Osteoblast (primary cell): Measurements from ENCODE around the gene NKAIN1. TPM values are rescaled to one million over a fixed set of nuclear protein-coding genes. Genes with fewer than 3 reads are reported as not detected.

ENCODE experiments used
- DNase-seq: peaks from one replicate; pipeline ENCODE4 v3.0.0; 2011; ENCODE audit warnings: low spot score, mixed read lengths; ENCODE audit not compliant: insufficient read length; ENCODE audit errors: missing footprints
- H2AFZ ChIP-seq: 2 replicates; pipeline ENCODE4 v1.6.0; 2011; ENCODE audit warnings: mild to moderate bottlenecking, low read length
- H3K27ac ChIP-seq: 2 replicates; pipeline ENCODE4 v1.5.1; 2011; ENCODE audit warnings: mild to moderate bottlenecking, low read depth, low read length, moderate library complexity
- H3K27me3 ChIP-seq: 2 replicates; pipeline ENCODE4 v1.6.0; 2012; ENCODE audit warnings: mild to moderate bottlenecking, control low read depth, inconsistent platforms, low read length, moderate library complexity; ENCODE audit not compliant: insufficient read depth
- H3K36me3 ChIP-seq: 2 replicates; pipeline ENCODE4 v1.5.1; 2011; ENCODE audit warnings: mild to moderate bottlenecking, low read length, control low read depth, moderate library complexity; ENCODE audit not compliant: insufficient read depth
- H3K4me1 ChIP-seq: 2 replicates; pipeline ENCODE4 v1.5.1; 2011; ENCODE audit warnings: mild to moderate bottlenecking, low read length, control low read depth, moderate library complexity; ENCODE audit not compliant: insufficient read depth
- H3K4me2 ChIP-seq: 2 replicates; pipeline ENCODE4 v1.6.0; 2011; ENCODE audit warnings: mild to moderate bottlenecking, low read length; ENCODE audit not compliant: insufficient read depth
- H3K4me3 ChIP-seq: fragments of 200-600 bp; sonication (generic); 3 replicates; pipeline ENCODE4 v1.5.1; 2012; ENCODE audit warnings: mild to moderate bottlenecking, low read length, inconsistent platforms; ENCODE audit not compliant: insufficient read depth
- H3K79me2 ChIP-seq: 2 replicates; pipeline ENCODE4 v1.6.0; 2012; ENCODE audit warnings: mild to moderate bottlenecking, low read length, control low read depth, inconsistent platforms; ENCODE audit not compliant: insufficient read depth
- H3K9me3 ChIP-seq: 2 replicates; pipeline ENCODE4 v1.5.1; 2011; ENCODE audit warnings: low read depth, low read length, control low read depth
- H4K20me1 ChIP-seq: 2 replicates; pipeline ENCODE4 v1.6.0; 2012; ENCODE audit warnings: mild to moderate bottlenecking, low read length, control low read depth; ENCODE audit not compliant: insufficient read depth
- total RNA-seq: library from RNA; depleted of rRNA; stranded (reverse); fragments of >200 nt; gene quantifications from 2 replicates; pipeline ENCODE4 v1.2.3, GENCODE V29; 2012
- TF ChIP-seq, protein P1 (sequence below): IDR thresholded peaks from 2 replicates; pipeline ENCODE4 v1.5.1; 2011; ENCODE audit warnings: mild to moderate bottlenecking, low read depth, low read length, moderate library complexity; ENCODE audit errors: extremely low read depth

Gene NKAIN1
- total RNA-seq, 1 donor = not detected

DNA sequence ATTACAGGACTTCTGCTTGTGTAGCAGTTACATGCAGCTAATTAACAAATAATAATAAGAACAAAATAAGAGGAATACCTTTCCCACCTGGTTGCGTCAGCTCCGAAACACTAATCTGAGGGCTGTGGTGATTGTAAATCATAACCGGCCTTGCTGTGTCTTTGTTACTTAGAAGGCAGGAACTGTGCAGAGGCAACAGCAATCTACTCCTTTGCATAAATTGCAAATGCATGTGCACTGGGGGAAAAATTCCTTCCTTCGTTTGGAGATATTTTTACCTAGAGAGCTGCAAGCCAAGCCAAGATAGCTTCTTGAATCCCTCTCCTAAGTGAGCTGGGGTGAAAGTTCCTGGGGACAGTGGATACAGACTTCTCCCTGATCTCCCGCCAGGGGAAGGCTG is 46.0 kb downstream of the NKAIN1 start:
- no peaks in the 10 kb centered on the region for H3K79me2 ChIP-seq
- no peaks in the 10 kb centered on the region for H3K36me3 ChIP-seq
- no peak overlapping the region for H3K4me3 ChIP-seq
- H3K4me1 ChIP-seq = no peaks in the 10 kb centered on the region
- H3K27me3 ChIP-seq = peaks cover 8% of the 10 kb centered on the region
- no peaks in the 10 kb centered on the region for H3K9me3 ChIP-seq
- H3K27ac ChIP-seq = no peak overlapping the region
- DNase-seq = no peak
- no peaks in the 10 kb centered on the region for H4K20me1 ChIP-seq
- TF ChIP-seq, protein P1, sequence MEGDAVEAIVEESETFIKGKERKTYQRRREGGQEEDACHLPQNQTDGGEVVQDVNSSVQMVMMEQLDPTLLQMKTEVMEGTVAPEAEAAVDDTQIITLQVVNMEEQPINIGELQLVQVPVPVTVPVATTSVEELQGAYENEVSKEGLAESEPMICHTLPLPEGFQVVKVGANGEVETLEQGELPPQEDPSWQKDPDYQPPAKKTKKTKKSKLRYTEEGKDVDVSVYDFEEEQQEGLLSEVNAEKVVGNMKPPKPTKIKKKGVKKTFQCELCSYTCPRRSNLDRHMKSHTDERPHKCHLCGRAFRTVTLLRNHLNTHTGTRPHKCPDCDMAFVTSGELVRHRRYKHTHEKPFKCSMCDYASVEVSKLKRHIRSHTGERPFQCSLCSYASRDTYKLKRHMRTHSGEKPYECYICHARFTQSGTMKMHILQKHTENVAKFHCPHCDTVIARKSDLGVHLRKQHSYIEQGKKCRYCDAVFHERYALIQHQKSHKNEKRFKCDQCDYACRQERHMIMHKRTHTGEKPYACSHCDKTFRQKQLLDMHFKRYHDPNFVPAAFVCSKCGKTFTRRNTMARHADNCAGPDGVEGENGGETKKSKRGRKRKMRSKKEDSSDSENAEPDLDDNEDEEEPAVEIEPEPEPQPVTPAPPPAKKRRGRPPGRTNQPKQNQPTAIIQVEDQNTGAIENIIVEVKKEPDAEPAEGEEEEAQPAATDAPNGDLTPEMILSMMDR = no peak
- H3K4me2 ChIP-seq = no peak overlapping the region
- H2AFZ ChIP-seq = no peak overlapping the region

DNA sequence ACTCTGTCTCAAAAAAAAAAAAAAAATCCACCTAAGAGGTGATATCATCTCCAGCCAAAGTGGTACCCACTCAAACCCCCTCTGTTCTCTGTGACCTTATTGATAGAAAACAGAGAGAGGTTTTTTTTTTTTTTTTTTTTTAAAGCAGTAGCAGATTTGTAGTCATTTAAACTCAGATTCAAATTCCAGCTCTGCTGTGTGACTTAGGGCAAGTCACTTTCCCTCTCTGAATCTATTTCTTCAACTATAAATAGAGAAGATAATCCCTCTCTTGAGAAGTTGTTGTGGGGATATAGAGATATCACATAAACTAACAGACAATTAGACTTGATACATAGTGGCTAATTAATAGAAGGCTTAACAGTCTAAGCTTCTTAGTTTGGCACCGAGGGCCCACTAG is 48.4 kb downstream of the NKAIN1 start:
- H3K27ac ChIP-seq = no peak overlapping the region
- no peaks in the 10 kb centered on the region for H3K9me3 ChIP-seq
- no peak overlapping the region for H2AFZ ChIP-seq
- TF ChIP-seq, protein P1 = no peak
- H3K4me2 ChIP-seq = no peak overlapping the region
- no peak overlapping the region for H3K4me3 ChIP-seq
- peaks cover 31% of the 10 kb centered on the region for H3K27me3 ChIP-seq
- H4K20me1 ChIP-seq = no peaks in the 10 kb centered on the region
- DNase-seq = peak; percentile 44
- H3K79me2 ChIP-seq = no peaks in the 10 kb centered on the region
- no peaks in the 10 kb centered on the region for H3K36me3 ChIP-seq
- no peaks in the 10 kb centered on the region for H3K4me1 ChIP-seq

DNA sequence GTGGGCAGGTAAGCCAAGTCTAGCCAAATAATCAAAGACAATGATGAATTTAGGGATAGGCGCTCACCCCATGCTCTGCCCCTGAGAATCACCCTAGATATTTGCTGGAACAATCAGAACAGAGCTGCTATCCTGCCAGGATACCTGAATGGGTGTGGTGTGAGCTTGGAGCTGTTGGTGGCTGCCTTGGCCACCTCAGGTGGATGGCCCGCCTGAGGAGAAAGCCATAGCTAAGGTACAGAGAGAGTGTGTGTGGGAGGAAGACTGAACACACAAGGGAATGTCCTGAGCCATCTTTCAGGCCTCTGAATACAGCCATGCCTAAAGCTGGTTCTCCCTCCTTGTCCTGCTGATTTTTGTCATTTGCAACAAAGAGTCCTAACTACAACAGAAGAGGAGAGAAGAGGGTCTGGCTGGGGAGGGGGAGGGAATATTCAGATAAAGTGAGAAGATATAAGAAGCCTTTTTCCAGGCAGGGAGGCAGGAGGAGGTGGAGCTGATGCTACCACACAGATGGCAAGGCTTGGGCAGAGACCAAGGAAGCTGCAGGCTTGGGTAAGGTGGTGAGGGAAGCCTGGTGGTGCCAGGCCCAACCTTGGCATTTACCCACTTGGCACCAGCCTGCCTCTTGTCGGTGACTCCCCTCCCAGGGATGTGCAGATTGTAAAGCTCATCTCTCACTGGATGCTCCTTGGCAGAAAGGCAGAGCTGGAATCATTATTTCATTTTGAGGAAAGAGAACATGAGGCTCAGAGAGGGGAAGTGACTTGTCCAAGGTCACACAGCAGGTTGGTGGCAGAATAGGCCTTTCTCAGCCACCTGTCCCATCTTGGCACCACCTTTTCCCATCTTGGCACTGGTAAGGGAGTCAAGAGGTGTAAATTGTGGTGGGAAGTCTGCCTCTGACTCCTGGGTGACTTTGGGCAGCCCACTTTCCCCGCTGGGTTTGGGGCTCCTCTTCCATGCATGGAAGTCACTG is 49.7 kb downstream of the NKAIN1 start:
- no peaks in the 10 kb centered on the region for H3K4me1 ChIP-seq
- H4K20me1 ChIP-seq = no peaks in the 10 kb centered on the region
- H3K9me3 ChIP-seq = no peaks in the 10 kb centered on the region
- peaks cover 32% of the 10 kb centered on the region for H3K27me3 ChIP-seq
- H3K4me2 ChIP-seq = no peak overlapping the region
- H3K79me2 ChIP-seq = no peaks in the 10 kb centered on the region
- TF ChIP-seq, protein P1 = no peak
- no peaks in the 10 kb centered on the region for H3K36me3 ChIP-seq
- DNase-seq = no peak
- no peak overlapping the region for H3K4me3 ChIP-seq
- no peak overlapping the region for H2AFZ ChIP-seq
- no peak overlapping the region for H3K27ac ChIP-seq

DNA sequence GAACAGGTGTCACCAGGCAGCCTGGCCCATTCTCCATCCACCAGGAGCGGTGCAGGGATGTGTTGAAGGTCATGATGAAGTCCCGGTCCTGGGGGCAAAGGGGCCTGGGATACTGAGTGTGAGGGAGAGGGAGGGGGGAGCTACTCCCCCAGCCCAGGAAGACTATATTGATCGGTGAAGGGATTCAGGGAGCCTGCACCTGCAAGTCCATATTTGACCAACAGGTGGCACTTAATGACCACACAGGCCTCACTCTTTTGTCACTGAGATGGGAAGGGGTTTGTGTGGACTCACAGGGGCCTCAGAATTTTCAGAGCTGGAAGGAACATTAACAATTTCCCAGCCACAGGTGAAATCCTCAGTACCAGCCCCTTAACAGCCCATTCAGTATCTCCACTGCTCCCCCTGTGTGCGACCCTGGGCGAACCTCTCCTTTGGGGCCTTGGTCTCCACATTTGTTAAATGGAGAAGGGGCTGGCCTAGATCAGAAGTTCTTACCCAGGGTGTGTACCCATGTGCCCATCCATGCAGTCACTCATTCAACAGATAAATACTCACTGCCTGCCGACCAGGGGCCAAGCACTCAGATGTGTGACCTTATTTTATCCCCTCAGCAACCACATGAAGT is 55.6 kb downstream of the NKAIN1 start:
- Histone ChIP-seq H3K4me1 (peaks cover 9% of the 10 kb centered on the region), H3K27ac (no peak overlapping the region), H2AFZ (no peak overlapping the region), H3K4me2 (no peak overlapping the region), H3K9me3 (no peaks in the 10 kb centered on the region), H3K4me3 (no peak overlapping the region), H3K36me3 (no peaks in the 10 kb centered on the region), H3K79me2 (no peaks in the 10 kb centered on the region), H3K27me3 (peaks cover 41% of the 10 kb centered on the region), H4K20me1 (peaks cover 3% of the 10 kb centered on the region)
- TF ChIP-seq, protein P1 = peak; percentile 82
- DNase-seq = peak; percentile 76
